HFFc6 (cell line): ENCODE data around the gene ATP8A2. TPM values are rescaled to one million over a fixed set of nuclear protein-coding genes. Genes with fewer than 3 reads are reported as not detected.

Source experiments
- DNase-seq: peaks from one replicate; pipeline ENCODE4 v3.0.0-alpha.2; 2018
- H3K27ac Mint-ChIP-seq: 2 replicates; pipeline ENCODE4 v1.8.0; 2020; ENCODE audit warnings: mild to moderate bottlenecking, mixed read lengths
- H3K27me3 Mint-ChIP-seq: 2 replicates; pipeline ENCODE4 v1.8.0; 2021; ENCODE audit warnings: mild to moderate bottlenecking, moderate library complexity, mixed read lengths; ENCODE audit not compliant: insufficient read depth
- H3K36me3 Mint-ChIP-seq: 2 replicates; pipeline ENCODE4 v1.8.0; 2021; ENCODE audit warnings: low read depth, mixed read lengths
- H3K4me1 Mint-ChIP-seq: 2 replicates; pipeline ENCODE4 v1.8.0; 2020; ENCODE audit warnings: low read depth, mixed read lengths
- H3K4me3 Mint-ChIP-seq: 2 replicates; pipeline ENCODE4 v1.8.0; 2020; ENCODE audit warnings: mild to moderate bottlenecking, moderate library complexity, mixed read lengths
- H3K9me3 Mint-ChIP-seq: 2 replicates; pipeline ENCODE4 v1.8.0; 2020; ENCODE audit warnings: mild to moderate bottlenecking, mixed read lengths
- total RNA-seq, 6 experiments: library from RNA; stranded (reverse); fragmentation: NEBNext Ultra II Directional; extraction: Animal tissue kit (Norgen Biotek cat#: 25700); gene quantifications; 2 replicates in 1 of 6; 3 replicates in 5 of 6; pipeline ENCODE4 v1.2.3, GENCODE V29; 2021
- TF ChIP-seq, protein P1 (sequence below): fragments of 200-600 bp; sonication (generic); IDR thresholded peaks from 2 replicates; pipeline ENCODE4 v1.5.0; 2021; ENCODE audit warnings: antibody characterized with exemption, mild to moderate bottlenecking

ATP8A2 gene
- total RNA-seq, 6 experiments from 2014 or later: 0.02 TPM; not detected in 5

DNA sequence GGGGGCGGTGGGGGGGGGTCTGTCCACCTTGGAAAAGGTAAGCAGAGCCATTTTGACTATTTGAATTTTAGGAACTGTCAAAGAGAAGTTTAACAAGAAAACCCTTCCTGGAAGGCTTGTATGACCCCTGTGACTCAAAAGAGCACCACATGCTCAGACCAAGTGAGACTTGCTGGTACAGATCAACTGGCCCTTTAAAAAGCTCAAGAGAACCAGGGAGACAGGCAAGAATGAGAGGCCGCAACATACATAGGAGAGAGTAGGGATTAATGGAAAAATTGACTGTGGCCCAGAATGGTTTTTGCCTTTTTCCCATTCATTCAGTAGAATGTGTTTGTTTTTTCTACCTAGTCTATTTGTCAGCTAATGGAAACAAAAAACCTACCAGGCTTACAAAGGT lies 26.2 kb upstream of the ATP8A2 start:
- Mint-ChIP-seq H3K4me1 (no peaks in the 10 kb centered on the region), H3K27ac (no peak overlapping the region), H3K27me3 (no peaks in the 10 kb centered on the region; the same call in 1 of the 2 replicates), H3K4me3 (no peak overlapping the region), H3K36me3 (no peaks in the 10 kb centered on the region), H3K9me3 (no peaks in the 10 kb centered on the region)
- DNase-seq: no peak
- TF ChIP-seq, protein P1, sequence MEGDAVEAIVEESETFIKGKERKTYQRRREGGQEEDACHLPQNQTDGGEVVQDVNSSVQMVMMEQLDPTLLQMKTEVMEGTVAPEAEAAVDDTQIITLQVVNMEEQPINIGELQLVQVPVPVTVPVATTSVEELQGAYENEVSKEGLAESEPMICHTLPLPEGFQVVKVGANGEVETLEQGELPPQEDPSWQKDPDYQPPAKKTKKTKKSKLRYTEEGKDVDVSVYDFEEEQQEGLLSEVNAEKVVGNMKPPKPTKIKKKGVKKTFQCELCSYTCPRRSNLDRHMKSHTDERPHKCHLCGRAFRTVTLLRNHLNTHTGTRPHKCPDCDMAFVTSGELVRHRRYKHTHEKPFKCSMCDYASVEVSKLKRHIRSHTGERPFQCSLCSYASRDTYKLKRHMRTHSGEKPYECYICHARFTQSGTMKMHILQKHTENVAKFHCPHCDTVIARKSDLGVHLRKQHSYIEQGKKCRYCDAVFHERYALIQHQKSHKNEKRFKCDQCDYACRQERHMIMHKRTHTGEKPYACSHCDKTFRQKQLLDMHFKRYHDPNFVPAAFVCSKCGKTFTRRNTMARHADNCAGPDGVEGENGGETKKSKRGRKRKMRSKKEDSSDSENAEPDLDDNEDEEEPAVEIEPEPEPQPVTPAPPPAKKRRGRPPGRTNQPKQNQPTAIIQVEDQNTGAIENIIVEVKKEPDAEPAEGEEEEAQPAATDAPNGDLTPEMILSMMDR: no peak

DNA sequence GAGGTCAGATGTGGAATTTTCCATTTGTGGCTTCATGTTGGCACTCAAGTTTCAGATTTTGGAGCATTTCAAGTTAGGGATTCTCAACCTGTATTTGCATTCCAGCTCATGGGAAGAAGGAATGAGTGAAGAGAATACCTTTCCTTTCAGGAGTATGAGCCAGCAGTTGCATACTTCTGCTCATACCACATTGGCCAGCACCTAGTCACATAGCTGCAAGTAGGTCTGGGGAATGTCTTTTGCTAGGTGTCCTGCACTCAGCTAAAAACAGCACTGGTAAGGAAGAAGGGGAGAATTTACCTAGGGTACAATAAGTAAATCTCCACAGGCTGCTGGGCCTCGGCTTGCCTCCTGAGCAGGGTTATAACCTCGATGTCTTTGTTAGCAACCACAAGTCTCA lies 24.6 kb upstream of the ATP8A2 start:
- Mint-ChIP-seq H3K4me3 (no peak overlapping the region), H3K4me1 (no peaks in the 10 kb centered on the region), H3K9me3 (no peaks in the 10 kb centered on the region), H3K36me3 (no peaks in the 10 kb centered on the region), H3K27me3 (peaks cover 2% of the 10 kb centered on the region), H3K27ac (no peak overlapping the region)
- TF ChIP-seq, protein P1: no peak
- DNase-seq: no peak

DNA sequence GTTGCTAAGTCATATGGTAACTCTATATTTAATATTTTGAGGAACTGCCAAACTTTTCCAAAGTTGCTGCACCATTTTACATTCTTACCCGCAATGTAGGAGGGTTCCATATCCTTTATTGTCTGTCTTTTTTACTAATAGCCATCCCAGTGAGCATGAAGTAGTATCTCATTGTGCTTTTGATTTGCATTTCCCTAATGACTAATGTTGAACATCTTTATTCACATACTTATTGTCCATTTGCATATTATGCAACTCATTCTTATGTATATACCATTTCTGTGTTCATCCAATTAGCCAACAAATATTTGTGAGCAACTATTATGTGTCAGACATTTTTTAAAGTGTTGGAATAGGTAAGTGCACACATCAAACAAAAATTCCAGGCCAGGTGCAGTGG lies 20.4 kb upstream of the ATP8A2 start:
- peaks cover 18% of the 10 kb centered on the region for H3K27me3 Mint-ChIP-seq
- no peaks in the 10 kb centered on the region for H3K36me3 Mint-ChIP-seq
- H3K4me1 Mint-ChIP-seq: no peaks in the 10 kb centered on the region
- TF ChIP-seq, protein P1: no peak
- no peaks in the 10 kb centered on the region for H3K9me3 Mint-ChIP-seq
- no peak overlapping the region for H3K4me3 Mint-ChIP-seq
- no peak overlapping the region for H3K27ac Mint-ChIP-seq
- DNase-seq: no peak

DNA sequence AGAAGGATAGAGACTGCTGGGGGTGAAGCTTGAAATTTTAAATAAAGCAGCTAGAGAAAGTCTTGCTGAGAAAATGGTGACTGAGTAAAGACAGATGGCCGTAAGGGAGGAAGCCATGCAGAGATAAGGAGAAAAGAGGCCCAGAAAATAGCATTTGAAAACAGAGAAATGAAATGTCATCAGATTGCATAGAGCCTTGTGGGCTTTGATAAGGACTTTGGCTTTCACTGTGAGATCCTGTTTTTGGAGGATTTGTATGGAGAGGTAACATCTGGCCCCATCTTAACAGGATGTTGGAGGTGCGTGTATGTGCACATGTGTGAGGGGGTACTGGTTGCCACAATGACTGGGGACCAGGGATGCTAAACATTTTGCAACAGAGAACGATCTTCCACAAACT lies 19.5 kb upstream of the ATP8A2 start:
- Mint-ChIP-seq H3K27me3 (peaks cover 18% of the 10 kb centered on the region), H3K4me3 (no peak overlapping the region), H3K36me3 (no peaks in the 10 kb centered on the region), H3K27ac (no peak overlapping the region), H3K4me1 (no peaks in the 10 kb centered on the region), H3K9me3 (no peaks in the 10 kb centered on the region)
- DNase-seq: no peak
- TF ChIP-seq, protein P1: no peak

DNA sequence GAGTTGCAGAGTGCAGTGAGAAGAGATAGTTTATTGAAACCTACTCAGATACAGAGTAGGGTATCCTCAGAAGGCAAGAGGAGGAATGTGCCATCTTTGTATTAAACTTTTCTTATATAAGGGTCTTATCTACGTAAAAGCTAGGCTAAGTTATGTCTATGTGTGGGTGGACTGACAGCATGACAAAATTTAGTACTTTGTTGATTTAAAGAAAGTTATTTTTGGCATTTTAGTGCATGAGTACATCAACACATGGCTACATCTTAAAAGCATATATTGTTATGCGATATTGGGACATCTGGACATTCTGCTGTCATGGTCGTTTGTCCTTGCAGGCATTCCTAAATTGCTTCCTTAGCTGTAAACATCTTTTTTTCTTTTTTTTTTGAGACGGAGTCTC lies 19.0 kb upstream of the ATP8A2 start:
- Mint-ChIP-seq H3K4me3 (no peak overlapping the region), H3K27me3 (peaks cover 21% of the 10 kb centered on the region), H3K27ac (no peak overlapping the region), H3K9me3 (no peaks in the 10 kb centered on the region), H3K4me1 (no peaks in the 10 kb centered on the region), H3K36me3 (no peaks in the 10 kb centered on the region)
- no peak for DNase-seq
- TF ChIP-seq, protein P1: no peak

DNA sequence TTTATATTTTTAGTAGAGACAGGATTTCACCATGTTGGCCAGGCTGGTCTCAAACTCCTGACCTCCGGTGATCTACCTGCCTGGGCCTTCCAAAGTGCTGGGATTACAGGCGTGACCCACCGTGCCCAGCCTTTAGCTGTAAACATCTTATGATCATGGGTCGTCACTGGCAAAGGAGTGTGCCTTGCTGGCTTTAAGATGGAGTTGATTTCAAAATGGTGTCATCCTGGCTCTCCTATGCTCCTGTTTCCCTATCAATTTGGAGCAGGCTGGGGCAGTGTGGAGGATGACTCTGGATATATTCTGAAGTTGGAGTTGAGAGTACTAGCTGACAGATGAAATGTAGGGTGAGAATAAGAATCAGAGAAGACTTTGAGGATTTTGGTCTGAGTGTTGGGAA lies 18.4 kb upstream of the ATP8A2 start:
- no peak for DNase-seq
- H3K27me3 Mint-ChIP-seq: peaks cover 21% of the 10 kb centered on the region
- no peak overlapping the region for H3K27ac Mint-ChIP-seq
- H3K4me3 Mint-ChIP-seq: no peak overlapping the region
- TF ChIP-seq, protein P1: no peak
- H3K9me3 Mint-ChIP-seq: no peaks in the 10 kb centered on the region
- no peaks in the 10 kb centered on the region for H3K36me3 Mint-ChIP-seq
- no peaks in the 10 kb centered on the region for H3K4me1 Mint-ChIP-seq
